ENCODE results near the gene ADD2. TPM values are rescaled to one million over a fixed set of nuclear protein-coding genes. Genes with fewer than 3 reads are reported as not detected.

ADD2 gene
- total RNA-seq, 3 donors from 2014 or later: 0.43 to 4.0 (median 1.1) TPM

DNA sequence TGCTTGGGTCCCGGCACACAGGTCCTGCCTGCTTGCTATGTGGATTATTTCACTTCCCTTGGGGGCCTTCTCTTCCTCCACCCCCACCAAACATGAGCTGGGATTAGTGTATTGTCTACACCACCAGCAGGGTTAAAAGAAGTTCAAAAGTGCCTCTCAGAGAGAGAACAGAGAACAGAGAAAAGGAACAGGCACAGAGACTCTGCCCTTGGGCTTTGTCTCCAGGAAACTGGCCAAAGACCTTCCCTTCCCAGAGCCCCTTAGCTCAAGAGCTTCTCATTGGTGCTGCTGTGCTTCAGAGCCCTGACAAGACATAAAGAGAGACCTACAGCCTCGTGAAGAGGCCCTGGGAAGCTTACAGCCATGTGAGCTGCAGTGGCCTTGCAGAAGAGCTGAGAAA is 29.5 kb upstream of the ADD2 start:
- intact Hi-C loops (cut with DNase I, micrococcal nuclease): no loop called here
- ATAC-seq (no peak), DNase-seq (no peak)

DNA sequence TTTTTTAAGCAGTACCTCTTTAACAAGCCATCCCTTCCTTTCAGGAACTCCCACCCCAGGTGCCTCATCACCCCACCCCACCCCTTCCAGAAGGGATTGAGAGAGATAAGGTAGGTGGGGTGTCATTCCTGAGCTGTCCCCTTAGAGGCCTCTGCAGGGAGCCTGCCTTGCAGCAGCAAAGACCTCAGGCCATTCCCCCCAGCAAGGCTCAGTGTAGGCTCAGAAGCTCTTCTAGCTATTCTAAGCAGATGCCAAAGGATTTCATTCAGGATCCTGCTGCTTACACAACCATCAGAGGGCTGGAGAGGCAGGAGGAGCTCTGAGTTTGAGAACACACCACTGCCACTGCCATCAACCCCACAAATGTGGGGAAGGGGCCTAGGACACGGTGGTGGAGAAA is 28.3 kb upstream of the ADD2 start:
- intact Hi-C loops (cut with DNase I, micrococcal nuclease): no loop called here
- H3K9me3 ChIP-seq: no peaks in the 10 kb centered on the region
- ATAC-seq (no peak), DNase-seq (no peak)
- H3K4me1 ChIP-seq (ENCODE audit: low read depth): no peaks in the 10 kb centered on the region
- TF ChIP-seq, protein P1, sequence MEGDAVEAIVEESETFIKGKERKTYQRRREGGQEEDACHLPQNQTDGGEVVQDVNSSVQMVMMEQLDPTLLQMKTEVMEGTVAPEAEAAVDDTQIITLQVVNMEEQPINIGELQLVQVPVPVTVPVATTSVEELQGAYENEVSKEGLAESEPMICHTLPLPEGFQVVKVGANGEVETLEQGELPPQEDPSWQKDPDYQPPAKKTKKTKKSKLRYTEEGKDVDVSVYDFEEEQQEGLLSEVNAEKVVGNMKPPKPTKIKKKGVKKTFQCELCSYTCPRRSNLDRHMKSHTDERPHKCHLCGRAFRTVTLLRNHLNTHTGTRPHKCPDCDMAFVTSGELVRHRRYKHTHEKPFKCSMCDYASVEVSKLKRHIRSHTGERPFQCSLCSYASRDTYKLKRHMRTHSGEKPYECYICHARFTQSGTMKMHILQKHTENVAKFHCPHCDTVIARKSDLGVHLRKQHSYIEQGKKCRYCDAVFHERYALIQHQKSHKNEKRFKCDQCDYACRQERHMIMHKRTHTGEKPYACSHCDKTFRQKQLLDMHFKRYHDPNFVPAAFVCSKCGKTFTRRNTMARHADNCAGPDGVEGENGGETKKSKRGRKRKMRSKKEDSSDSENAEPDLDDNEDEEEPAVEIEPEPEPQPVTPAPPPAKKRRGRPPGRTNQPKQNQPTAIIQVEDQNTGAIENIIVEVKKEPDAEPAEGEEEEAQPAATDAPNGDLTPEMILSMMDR (IDR thresholded peaks at IDR 0.05): no peak
- H3K4me3 ChIP-seq: no peak overlapping the region
- H3K36me3 ChIP-seq (ENCODE audit: low read depth): no peaks in the 10 kb centered on the region

More for the DNA sequence above, 29.5 kb upstream of the ADD2 start:
- TF ChIP-seq, protein P1 (IDR thresholded peaks at IDR 0.05): no peak
- no peaks in the 10 kb centered on the region for H3K36me3 ChIP-seq (ENCODE audit: low read depth)
- H3K4me1 ChIP-seq (ENCODE audit: low read depth): no peaks in the 10 kb centered on the region
- no peak overlapping the region for H3K4me3 ChIP-seq
- no peaks in the 10 kb centered on the region for H3K9me3 ChIP-seq

DNA sequence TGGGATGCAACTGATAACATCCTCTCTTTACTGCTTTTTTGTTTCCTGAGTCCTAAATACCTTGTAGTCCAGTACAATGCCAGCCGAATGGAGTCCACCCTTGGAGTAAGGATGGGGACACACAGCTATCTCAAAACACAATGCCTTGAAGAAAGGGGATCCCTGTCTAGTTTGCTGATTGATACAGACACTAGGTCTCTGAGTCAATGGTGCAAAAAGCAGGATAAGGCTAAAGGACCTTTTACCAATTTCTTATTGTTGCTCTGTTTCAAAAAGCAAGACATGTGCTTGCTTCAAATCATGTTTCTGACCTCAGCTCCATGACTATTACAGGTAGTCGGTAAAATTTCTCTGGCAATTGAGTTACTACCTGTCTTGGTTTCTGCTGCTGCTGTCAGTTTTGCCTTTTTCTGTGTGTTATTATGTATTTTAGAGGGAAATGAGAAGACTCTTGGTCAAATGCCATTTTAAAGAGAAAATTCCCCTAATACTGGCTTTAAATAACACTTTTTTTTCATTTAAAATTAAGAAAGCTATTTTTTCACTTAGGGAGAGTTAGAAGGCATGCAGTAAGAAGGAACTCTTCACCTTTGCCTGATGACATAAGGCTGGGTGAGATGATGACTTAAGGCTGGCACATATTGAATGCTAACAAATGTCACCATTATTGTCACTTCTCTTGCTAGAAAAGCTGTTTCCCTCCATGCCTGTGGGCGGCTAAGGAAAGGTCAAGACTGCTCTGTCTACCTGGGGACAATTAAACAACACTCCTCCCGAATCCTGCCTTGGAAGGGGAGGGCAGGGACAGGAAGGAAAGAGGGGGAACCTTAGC is 27.4 kb upstream of the ADD2 start:
- H3K36me3 ChIP-seq (ENCODE audit: low read depth): no peaks in the 10 kb centered on the region
- DNase-seq (no peak), ATAC-seq (no peak)
- H3K9me3 ChIP-seq: no peaks in the 10 kb centered on the region
- H3K4me1 ChIP-seq (ENCODE audit: low read depth): no peaks in the 10 kb centered on the region
- TF ChIP-seq, protein P1 (IDR thresholded peaks at IDR 0.05): no peak
- intact Hi-C loops (cut with DNase I, micrococcal nuclease): no loop called here
- H3K4me3 ChIP-seq: no peak overlapping the region

DNA sequence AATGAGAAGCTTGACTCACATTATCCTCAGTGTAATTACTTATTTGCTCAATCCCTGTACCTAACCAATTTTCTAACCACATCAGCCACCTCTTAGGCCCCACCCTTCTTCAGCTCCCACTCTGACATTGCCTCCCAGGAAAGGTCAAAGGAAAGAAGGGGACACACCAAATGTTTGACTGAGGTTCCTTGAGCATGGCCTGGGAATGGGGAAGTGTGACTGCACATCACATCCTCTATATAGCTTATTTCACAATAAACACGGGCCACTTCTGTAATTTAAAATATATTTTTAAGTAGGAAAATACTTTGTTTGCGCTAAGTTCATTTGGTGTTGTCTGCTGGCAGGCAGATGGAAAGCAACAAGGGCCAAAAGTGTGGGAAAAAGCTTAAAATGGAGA is 25.4 kb upstream of the ADD2 start:
- ATAC-seq (no peak), DNase-seq (no peak)
- intact Hi-C loops (cut with DNase I, micrococcal nuclease): no loop called here
- Histone ChIP-seq H3K4me3 (no peak overlapping the region), H3K4me1 (ENCODE audit: low read depth) (no peaks in the 10 kb centered on the region), H3K36me3 (ENCODE audit: low read depth) (no peaks in the 10 kb centered on the region), H3K9me3 (no peaks in the 10 kb centered on the region)
- TF ChIP-seq, protein P1 (IDR thresholded peaks at IDR 0.05): no peak

DNA sequence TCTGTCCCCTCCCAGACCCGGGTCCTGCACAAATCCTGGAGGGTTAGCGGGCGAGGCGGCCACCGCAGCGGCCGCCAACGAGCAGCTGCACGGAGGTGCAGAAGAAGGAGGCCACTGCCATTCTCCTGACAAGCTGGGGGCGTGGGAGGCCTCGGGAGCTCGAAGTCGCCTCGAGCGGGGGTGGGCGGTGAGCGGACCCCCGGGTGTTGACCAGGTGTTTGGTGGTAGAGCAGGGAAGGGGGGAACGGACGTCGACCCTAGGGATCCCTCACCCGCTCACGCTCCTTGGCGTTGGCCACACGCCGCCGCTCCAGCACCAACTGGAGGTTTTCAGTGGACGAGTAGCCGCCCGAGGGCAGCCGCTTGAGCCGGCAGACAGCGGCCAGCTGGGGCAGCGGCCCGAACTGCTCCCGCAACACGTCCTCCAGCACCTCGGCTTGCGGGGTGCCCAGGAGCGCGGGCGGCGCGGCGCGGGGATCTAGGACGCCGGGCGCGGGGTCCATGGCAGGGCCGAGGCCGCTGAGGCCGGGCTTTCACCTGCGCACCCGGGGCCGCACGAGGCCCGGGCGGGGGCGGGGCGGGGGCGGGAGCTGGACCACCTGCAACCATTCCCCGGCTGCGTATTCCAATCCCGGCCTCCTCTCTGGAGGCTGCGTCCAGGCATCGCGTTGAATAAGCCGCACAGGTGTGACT is 22.3 kb upstream of the ADD2 start, which contains the start of gene FIGLA:
TSS of gene FIGLA (minus strand) at position 508 of the 693 bp plus-strand sequence. CDS start at position 503, 5 bp downstream.
- DNase-seq (no peak), ATAC-seq (no peak)
- H3K36me3 ChIP-seq (ENCODE audit: low read depth): no peaks in the 10 kb centered on the region
- intact Hi-C loops (cut with DNase I, micrococcal nuclease): no loop called here
- TF ChIP-seq, protein P1 (IDR thresholded peaks at IDR 0.05): no peak
- no peaks in the 10 kb centered on the region for H3K9me3 ChIP-seq
- no peak within 1 kb of the TSS for H3K4me3 ChIP-seq
- no peaks in the 10 kb centered on the region for H3K4me1 ChIP-seq (ENCODE audit: low read depth)
